Medulla oblongata (tissue), 1 donor: ENCODE results near the gene TTLL5.
A peak's percentile ranks its signal among the peaks of the same experiment; 100 is the strongest.

Source experiments
- DNase-seq: peaks from one replicate; pipeline ENCODE4 v3.0.0-alpha.2; 2015; ENCODE audit errors: extremely low spot score

Gene TTLL5

DNA sequence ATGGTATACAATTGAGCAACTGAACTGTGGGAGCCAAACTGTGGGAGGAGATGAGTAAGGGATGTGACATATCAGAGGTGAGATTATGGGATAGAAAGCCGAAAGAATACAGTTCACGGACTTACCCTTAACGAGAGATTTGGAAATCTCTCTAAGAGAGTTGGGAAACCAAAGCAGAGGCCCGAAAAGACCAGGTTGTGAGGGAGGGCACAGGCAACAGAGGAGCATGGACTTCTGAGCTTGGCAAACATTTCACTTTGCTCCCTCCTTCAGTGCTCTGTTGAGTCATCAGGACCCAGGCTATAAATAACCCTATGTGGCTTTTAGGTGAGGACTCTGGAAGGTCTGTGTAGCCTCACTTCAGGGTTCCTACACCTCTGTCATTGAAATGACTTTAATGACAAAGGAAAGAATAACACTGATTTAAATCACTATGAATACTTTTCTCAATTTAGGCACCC, 200.1 kb downstream of the TTLL5 start:
- no peak for DNase-seq

DNA sequence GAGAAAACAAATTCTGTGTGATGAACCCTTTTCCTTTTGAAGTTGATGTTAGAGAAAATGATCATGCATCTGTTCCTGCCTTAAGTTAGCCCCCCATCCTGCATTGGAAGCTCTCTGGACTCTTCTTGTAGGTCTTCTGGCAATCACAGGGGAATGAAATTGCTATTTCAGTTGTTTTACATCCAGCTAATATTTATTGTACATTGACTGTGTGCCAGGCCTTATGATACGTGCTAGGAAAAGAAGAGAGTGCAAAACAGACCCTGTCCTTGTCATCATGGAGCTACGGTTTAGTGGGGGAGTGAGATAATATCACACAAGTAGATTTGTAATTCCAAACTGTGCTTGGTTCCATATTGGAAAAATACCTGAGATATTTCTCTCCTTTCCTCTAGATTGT, 202.2 kb downstream of the TTLL5 start:
- no peak for DNase-seq

- DNase-seq = no peak
These were observed 203.3 kb downstream of the TTLL5 start for GRCh38 chr14:75864352-75864751.

DNA sequence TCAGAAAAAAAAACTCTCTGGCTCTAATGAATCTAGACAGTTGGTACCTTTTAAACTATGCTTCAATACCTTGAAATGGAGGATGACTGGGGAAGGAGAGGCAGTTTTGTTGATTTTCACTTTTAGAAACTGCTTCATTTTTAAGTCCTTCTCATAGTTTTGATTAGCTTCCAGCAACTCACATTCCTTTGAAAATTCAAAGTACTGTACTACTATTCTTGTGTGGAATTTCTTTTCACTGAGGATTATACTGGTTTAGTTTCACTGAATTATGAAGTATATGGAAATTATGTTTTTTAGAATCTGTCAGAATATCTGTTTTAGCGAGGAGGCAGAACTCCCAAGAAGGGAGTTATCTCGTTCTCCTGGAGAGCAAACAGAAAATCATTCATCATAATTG, 204.5 kb downstream of the TTLL5 start:
- DNase-seq = no peak

DNA sequence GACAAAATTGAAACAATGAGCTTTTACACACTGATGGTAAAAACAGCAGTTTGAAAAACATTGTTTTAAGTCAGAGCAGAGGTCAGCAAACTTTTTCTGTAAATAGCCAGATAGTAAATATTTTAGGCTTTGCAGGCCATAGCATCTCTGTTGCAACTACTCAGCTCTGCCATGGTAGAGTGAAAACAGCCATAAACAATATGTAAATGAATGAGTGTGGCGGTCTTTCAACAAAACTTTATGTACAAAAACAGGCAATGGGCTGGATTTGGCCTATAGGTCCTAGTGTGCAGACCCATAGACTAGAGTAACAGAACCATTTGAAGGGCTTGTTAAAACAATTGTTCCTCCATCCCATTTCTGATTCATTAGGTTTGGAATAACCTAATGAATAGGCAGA, 205.9 kb downstream of the TTLL5 start:
- DNase-seq = no peak

- no peak for DNase-seq
These were observed 210.3 kb downstream of the TTLL5 start for GRCh38 chr14:75871181-75871880.

GRCh38 chr14:75875958-75876357, 214.9 kb downstream of the TTLL5 start:
- no peak for DNase-seq

GRCh38 chr14:75876530-75876929, 215.5 kb downstream of the TTLL5 start:
- DNase-seq = peak; percentile 87

- DNase-seq = no peak
These were observed 216.2 kb downstream of the TTLL5 start for GRCh38 chr14:75877292-75877691.

DNA sequence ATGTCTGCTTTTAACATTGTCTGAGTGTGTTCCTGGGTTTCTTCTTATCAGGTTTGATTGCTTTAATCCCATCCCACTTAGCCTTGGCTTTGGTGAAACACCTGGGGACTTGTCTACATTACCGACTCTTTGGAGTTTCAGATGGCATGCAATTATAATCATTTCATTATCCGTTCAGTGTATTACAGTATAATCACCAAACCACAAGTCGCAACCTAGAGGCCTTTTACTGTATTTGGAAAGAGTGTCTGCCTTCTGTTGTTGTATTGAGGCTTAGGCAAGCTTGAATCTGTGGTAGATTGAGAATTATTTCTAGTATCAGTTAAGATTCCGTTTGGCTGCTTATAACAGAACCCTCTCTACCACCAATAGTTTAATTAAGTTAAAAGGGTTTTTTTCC, 216.8 kb downstream of the TTLL5 start:
- no peak for DNase-seq

DNA sequence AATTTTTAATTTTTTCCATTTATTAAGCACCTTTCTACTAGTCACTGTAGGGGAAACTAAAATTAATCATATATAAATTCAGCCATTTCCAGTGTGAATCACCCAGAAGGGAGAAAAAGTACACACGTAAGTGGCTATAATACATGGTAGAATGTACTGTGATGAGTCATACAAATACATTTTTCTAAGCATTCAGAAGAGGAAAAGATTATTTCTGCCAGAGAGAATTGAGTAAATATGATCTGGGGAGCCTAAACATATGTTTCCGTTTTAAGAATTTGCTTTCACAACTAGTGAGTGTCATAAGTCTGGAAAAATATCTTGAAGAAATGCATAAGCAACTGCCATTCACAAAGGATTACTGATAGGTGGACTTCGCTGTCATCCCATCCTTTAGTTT, 218.0 kb downstream of the TTLL5 start:
- DNase-seq = no peak

DNA sequence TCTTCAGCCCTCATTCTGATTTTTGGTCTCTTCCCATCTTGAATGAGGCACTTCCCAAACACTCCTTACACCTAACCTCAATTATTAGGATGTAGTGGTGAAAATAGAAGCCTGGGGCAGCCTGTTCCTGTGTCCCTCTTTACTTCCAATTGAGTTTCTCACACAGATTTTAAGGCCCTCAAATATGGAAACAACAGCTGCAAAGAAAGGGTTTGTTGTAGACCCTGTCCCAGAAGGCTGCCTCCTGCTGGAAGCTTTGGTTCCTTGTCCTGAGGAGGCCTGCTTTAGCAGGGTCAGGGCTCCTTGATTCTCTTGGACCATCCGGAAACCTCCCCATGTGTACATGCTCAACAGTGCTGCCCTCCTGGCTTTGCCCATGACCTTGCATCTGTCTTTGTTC, 219.5 kb downstream of the TTLL5 start:
- no peak for DNase-seq

DNA sequence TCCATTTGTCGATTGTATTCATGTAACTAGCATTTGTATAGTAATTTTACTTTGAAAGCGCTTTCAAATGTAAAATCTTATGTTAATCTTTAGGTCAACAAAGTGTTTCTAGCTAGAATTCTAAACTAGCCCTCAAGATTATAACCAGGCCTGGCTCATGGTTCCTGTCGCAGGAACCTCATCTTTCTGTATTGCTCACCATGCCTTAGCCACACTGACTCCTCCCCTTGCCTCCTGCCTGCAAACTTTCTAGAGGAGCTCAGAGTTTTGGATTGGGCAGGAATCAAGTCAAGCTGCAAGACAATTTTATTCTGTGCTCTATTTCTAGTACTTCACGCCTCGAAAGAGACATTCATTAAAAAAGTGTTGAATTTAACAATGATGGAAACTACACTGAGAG, 220.9 kb downstream of the TTLL5 start:
- DNase-seq = no peak

- no peak for DNase-seq
These were observed 223.2 kb downstream of the TTLL5 start for GRCh38 chr14:75884198-75884611.

DNA sequence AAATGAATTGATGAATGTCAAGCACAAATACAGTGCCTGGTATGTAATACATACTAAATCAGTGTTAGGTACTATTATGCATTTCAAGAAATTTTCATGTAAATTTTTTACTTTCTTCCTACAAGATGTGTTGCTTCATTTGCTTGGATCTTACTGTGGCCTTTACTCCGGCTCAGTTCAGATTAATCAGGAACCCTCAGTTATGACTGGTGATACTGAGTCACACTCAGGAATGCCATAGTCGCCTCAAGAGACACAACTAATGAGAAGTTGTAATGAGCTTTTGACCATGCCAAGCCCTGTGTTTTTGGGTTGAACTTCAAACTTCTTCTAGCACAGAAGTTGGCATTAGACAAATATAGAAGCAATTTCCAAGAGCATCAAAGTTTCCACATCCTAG, 224.8 kb downstream of the TTLL5 start:
- DNase-seq = no peak

GRCh38 chr14:75886636-75887348, 225.7 kb downstream of the TTLL5 start:
- DNase-seq = no peak

DNA sequence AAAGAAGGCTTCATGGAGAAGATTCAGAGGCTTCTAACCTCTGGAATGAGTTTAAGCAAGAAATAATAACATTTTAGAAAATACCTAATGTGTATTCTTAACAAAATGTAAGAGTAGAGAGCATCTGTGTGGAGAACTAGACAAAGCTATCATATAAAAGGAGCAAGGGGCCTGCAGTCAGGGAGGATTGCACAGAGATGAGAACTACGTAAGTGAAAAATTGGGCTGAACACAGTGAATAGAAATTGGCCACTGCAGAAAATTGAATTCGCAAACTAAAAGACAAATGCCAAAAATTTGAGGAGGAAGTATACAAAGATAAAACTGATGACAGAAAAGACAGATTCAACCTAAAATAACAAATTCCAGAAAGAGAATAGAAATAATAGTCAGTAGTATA, 227.9 kb downstream of the TTLL5 start:
- no peak for DNase-seq

GRCh38 chr14:75896341-75896740, 235.3 kb downstream of the TTLL5 start:
- DNase-seq = no peak

DNA sequence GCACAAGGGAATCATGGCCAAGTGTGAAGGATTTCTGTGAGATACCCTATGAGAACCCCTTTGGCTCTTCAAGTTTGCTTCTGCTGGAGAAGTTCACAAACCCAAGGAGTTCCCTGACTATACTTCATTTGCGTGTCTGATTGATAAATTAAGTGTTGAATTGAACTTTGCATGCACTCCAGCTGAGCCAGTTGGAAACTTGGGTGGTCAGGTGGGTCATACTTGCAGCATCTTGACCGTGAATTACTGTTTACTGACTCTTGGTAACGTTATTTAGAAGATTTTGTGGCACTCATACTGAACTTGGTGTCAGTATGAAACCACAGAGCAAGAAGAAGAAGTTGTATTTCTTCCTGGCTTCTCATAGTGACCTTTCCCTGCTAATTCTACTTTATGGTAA, 243.3 kb downstream of the TTLL5 start:
- no peak for DNase-seq

DNA sequence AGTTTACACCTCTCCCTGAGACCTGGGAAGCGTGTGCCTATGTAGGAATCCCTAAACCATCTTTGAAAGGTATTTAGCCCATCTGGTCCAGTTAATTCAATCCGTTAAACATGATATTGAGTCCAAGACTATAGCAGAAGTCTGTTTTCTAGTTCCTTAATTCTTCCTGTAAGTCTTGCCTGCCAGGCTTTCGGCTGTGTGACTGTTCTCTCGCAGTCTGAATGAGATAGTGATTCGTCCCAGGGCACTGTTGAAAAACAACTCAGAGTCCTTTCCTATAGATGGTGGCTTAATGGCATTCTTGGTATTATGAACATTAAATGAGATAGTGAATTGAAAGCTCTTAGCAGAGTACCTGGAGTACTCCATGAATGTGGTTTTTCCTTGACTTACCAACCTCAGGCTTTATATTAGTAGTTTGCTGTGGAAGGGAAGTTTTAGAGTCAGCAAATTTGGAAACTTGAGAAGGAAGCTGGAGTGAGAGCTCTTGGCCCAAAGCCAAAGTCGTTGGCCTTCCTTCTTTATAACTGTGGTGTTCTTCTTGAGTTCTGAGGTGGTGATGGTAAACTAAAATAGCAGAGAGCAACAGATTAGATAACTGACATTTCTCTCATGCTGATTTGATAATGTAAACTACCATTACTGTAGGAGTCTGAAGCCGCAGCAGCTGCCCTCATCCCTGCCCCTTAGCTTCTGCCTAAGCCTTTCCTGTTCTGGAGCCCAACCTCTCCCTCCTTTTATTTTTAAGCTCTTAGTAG, 244.3 kb downstream of the TTLL5 start:
- DNase-seq = peak; percentile 83

- DNase-seq = no peak
These were observed 245.2 kb downstream of the TTLL5 start for GRCh38 chr14:75906228-75906627.

GRCh38 chr14:75906680-75907280, 245.7 kb downstream of the TTLL5 start:
- DNase-seq = peak; percentile 90
